Activated naive CD4-positive, alpha-beta T cell treated with anti-CD3 and anti-CD28 coated beads, Interleukin-2, amount 50 U/mL, for 72 hours (primary cell): Measurements from ENCODE around the gene NXT1. TPM values are rescaled to one million over a fixed set of nuclear protein-coding genes. Genes with fewer than 3 reads are reported as not detected.
"Not testable (repeated sequence)": the region's sequence is repeated elsewhere in the genome, so short reads cannot be mapped to it uniquely, and the experiment has no call there.

ENCODE experiments used
- ATAC-seq, 2 donors: fragments of 150-1000 bp; cut with Tn5 transposase; 2 replicates each; pipeline ENCODE4 v1.10.0; 2021; ENCODE audit warnings: mild to moderate bottlenecking in 2 of 2, moderate library complexity in 2 of 2
- DNase-seq, 2 donors: peaks; one replicate each; pipeline ENCODE4 v3.0.0; 2021 to 2022; ENCODE audit warnings: low spot score in 2 of 2
- H3K27ac Mint-ChIP-seq, 2 donors: one replicate each; pipeline ENCODE4 v1.8.0; 2022; ENCODE audit warnings: mild to moderate bottlenecking in 2 of 2, mixed read lengths in 2 of 2
- H3K36me3 Mint-ChIP-seq, 2 donors: one replicate each; pipeline ENCODE4 v1.8.0; 2022; ENCODE audit warnings: mixed read lengths in 2 of 2
- H3K9me3 Mint-ChIP-seq, 2 donors: one replicate each; pipeline ENCODE4 v1.8.0; 2022; ENCODE audit warnings: mixed read lengths in 2 of 2
- total RNA-seq, 2 donors: library from RNA; stranded (reverse); gene quantifications; one replicate each; pipeline ENCODE4 v1.2.3, GENCODE V29; 2022

NXT1 gene
- 10 to 100 TPM; 37.0 to 45.9 TPM for total RNA-seq

GRCh38 chr20:23350196-23350903, at the start of gene NXT1:
TSS of gene NXT1 (plus strand) at chr20:23350791. CDS start at chr20:23354042, 3,251 bp downstream.
- peak; percentile 90 to 92 for ATAC-seq
- DNase-seq, result peak; percentile 97 to 98

GRCh38 chr20:23301436-23302050, 49.0 kb upstream of the NXT1 start:
- no peak for ATAC-seq
- Mint-ChIP-seq H3K27ac (no peak overlapping the region), H3K36me3 (no peaks in the 10 kb centered on the region), H3K9me3 (no peaks in the 10 kb centered on the region)
- no peak for DNase-seq

More at GRCh38 chr20:23350196-23350903, at the start of gene NXT1:
- peak within 1 kb of the TSS; percentile 100 for H3K27ac Mint-ChIP-seq
- peaks cover 6 to 14% of the 10 kb centered on the region in 2 donors for H3K36me3 Mint-ChIP-seq
- H3K9me3 Mint-ChIP-seq, result no peaks in the 10 kb centered on the region

GRCh38 chr20:23302386-23302785, 48.2 kb upstream of the NXT1 start:
- ATAC-seq (no peak), DNase-seq (no peak)
- H3K9me3 Mint-ChIP-seq, result no peaks in the 10 kb centered on the region
- no peaks in the 10 kb centered on the region for H3K36me3 Mint-ChIP-seq
- H3K27ac Mint-ChIP-seq, result no peak overlapping the region

GRCh38 chr20:23302801-23303200, 47.8 kb upstream of the NXT1 start:
- DNase-seq, result no peak
- Mint-ChIP-seq H3K9me3 (no peaks in the 10 kb centered on the region), H3K27ac (no peak overlapping the region), H3K36me3 (no peaks in the 10 kb centered on the region)
- ATAC-seq, result no peak

- ATAC-seq, result no peak
- Mint-ChIP-seq H3K9me3 (peaks cover 0 to 5% of the 10 kb centered on the region in 2 donors), H3K36me3 (no peaks in the 10 kb centered on the region), H3K27ac (no peak overlapping the region)
- no peak for DNase-seq
Measured at GRCh38 chr20:23303325-23304102, 47.1 kb upstream of the NXT1 start.

GRCh38 chr20:23304616-23305015, 46.0 kb upstream of the NXT1 start:
- ATAC-seq (no peak), DNase-seq (no peak)
- H3K27ac Mint-ChIP-seq, result no peak overlapping the region
- H3K36me3 Mint-ChIP-seq, result no peaks in the 10 kb centered on the region
- peaks cover 0 to 5% of the 10 kb centered on the region in 2 donors for H3K9me3 Mint-ChIP-seq

- Mint-ChIP-seq H3K27ac (no peak overlapping the region), H3K9me3 (peaks cover 0 to 5% of the 10 kb centered on the region in 2 donors), H3K36me3 (no peaks in the 10 kb centered on the region)
- DNase-seq (no peak), ATAC-seq (peak in 1 of 2 donors; percentile 30)
Measured at GRCh38 chr20:23305098-23305497, 45.5 kb upstream of the NXT1 start.

GRCh38 chr20:23307393-23307792, 43.2 kb upstream of the NXT1 start:
- not testable (repeated sequence) for H3K36me3 Mint-ChIP-seq, H3K27ac Mint-ChIP-seq, ATAC-seq

GRCh38 chr20:23308024-23308423, 42.6 kb upstream of the NXT1 start:
- H3K27ac Mint-ChIP-seq, result no peak overlapping the region
- no peak for ATAC-seq
- H3K9me3 Mint-ChIP-seq, result peaks cover 0 to 5% of the 10 kb centered on the region in 2 donors

More at GRCh38 chr20:23307393-23307792, 43.2 kb upstream of the NXT1 start:
- H3K9me3 Mint-ChIP-seq, DNase-seq: not testable (repeated sequence)

GRCh38 chr20:23308908-23309307, 41.7 kb upstream of the NXT1 start:
- DNase-seq, result no peak
- no peaks in the 10 kb centered on the region for H3K36me3 Mint-ChIP-seq

More at GRCh38 chr20:23308024-23308423, 42.6 kb upstream of the NXT1 start:
- no peaks in the 10 kb centered on the region for H3K36me3 Mint-ChIP-seq
- DNase-seq, result no peak

GRCh38 chr20:23309781-23310180, 40.8 kb upstream of the NXT1 start:
- Mint-ChIP-seq H3K9me3 (peaks cover 0 to 5% of the 10 kb centered on the region in 2 donors), H3K27ac (no peak overlapping the region), H3K36me3 (no peaks in the 10 kb centered on the region)
- no peak for DNase-seq
- no peak for ATAC-seq

More at GRCh38 chr20:23308908-23309307, 41.7 kb upstream of the NXT1 start:
- Mint-ChIP-seq H3K27ac (no peak overlapping the region), H3K9me3 (peaks cover 0 to 5% of the 10 kb centered on the region in 2 donors)
- ATAC-seq, result no peak

GRCh38 chr20:23311947-23312506, 38.6 kb upstream of the NXT1 start:
- no peak for ATAC-seq
- DNase-seq, result no peak
- H3K36me3 Mint-ChIP-seq, result no peaks in the 10 kb centered on the region
- no peak overlapping the region for H3K27ac Mint-ChIP-seq
- peaks cover 0 to 5% of the 10 kb centered on the region in 2 donors for H3K9me3 Mint-ChIP-seq

- peaks cover 0 to 3% of the 10 kb centered on the region in 2 donors for H3K9me3 Mint-ChIP-seq
- no peak for DNase-seq
- no peak for ATAC-seq
- H3K36me3 Mint-ChIP-seq, result no peaks in the 10 kb centered on the region
- no peak overlapping the region for H3K27ac Mint-ChIP-seq
Measured at GRCh38 chr20:23313271-23313670, 37.3 kb upstream of the NXT1 start.

GRCh38 chr20:23314699-23315098, 35.9 kb upstream of the NXT1 start:
- Mint-ChIP-seq H3K9me3 (no peaks in the 10 kb centered on the region), H3K36me3 (no peaks in the 10 kb centered on the region), H3K27ac (no peak overlapping the region)
- ATAC-seq (no peak), DNase-seq (no peak)

GRCh38 chr20:23315099-23315498, 35.5 kb upstream of the NXT1 start:
- no peak for ATAC-seq
- Mint-ChIP-seq H3K36me3 (no peaks in the 10 kb centered on the region), H3K9me3 (no peaks in the 10 kb centered on the region), H3K27ac (no peak overlapping the region)
- DNase-seq, result no peak

GRCh38 chr20:23316626-23317025, 34.0 kb upstream of the NXT1 start:
- DNase-seq (no peak), ATAC-seq (no peak)
- Mint-ChIP-seq H3K27ac (no peak overlapping the region), H3K36me3 (no peaks in the 10 kb centered on the region), H3K9me3 (no peaks in the 10 kb centered on the region)

- Mint-ChIP-seq H3K9me3 (no peaks in the 10 kb centered on the region), H3K27ac (no peak overlapping the region), H3K36me3 (no peaks in the 10 kb centered on the region)
- DNase-seq, result no peak
- no peak for ATAC-seq
Measured at GRCh38 chr20:23317081-23317480, 33.5 kb upstream of the NXT1 start.
